Mesothelial cell of epicardium (in vitro differentiated cells): ENCODE measurements around the gene KLF5. TPM values are rescaled to one million over a fixed set of nuclear protein-coding genes. Genes with fewer than 3 reads are reported as not detected.
"Not testable (repeated sequence)": the region's sequence is repeated elsewhere in the genome, so short reads cannot be mapped to it uniquely, and the experiment has no call there.

Source experiments
- DNase-seq, 2 experiments: peaks; one replicate each; pipeline ENCODE4 v3.0.0; 2021; ENCODE audit warnings: low spot score in 2 of 2; ENCODE audit not compliant: unreplicated experiment in 2 of 2
- H3K27ac Mint-ChIP-seq: 2 replicates; pipeline ENCODE4 v1.8.0; 2021; ENCODE audit warnings: mixed read lengths
- H3K27me3 Mint-ChIP-seq: 2 replicates; pipeline ENCODE4 v1.8.0; 2021; ENCODE audit warnings: low read depth, mixed read lengths
- H3K36me3 Mint-ChIP-seq: 2 replicates; pipeline ENCODE4 v1.8.0; 2021; ENCODE audit warnings: mixed read lengths
- H3K4me1 Mint-ChIP-seq: 2 replicates; pipeline ENCODE4 v1.8.0; 2021; ENCODE audit warnings: mixed read lengths
- H3K4me3 Mint-ChIP-seq: 2 replicates; pipeline ENCODE4 v1.8.0; 2021; ENCODE audit warnings: mild to moderate bottlenecking, moderate library complexity, mixed read lengths
- H3K9me3 Mint-ChIP-seq: 2 replicates; pipeline ENCODE4 v1.8.0; 2021; ENCODE audit warnings: mixed read lengths
- CTCF ChIP-seq: fragments of 200-600 bp; sonication (generic); IDR thresholded peaks from one replicate; pipeline ENCODE4 v1.5.0; 2021; ENCODE audit warnings: antibody characterized with exemption; ENCODE audit not compliant: unreplicated experiment
- total RNA-seq: library from RNA; stranded (reverse); gene quantifications from 3 replicates; pipeline ENCODE4 v1.2.1, GENCODE V29; 2021

The KLF5 gene
- total RNA-seq, 1 donor from 2014 or later, result 62.4 TPM

DNA sequence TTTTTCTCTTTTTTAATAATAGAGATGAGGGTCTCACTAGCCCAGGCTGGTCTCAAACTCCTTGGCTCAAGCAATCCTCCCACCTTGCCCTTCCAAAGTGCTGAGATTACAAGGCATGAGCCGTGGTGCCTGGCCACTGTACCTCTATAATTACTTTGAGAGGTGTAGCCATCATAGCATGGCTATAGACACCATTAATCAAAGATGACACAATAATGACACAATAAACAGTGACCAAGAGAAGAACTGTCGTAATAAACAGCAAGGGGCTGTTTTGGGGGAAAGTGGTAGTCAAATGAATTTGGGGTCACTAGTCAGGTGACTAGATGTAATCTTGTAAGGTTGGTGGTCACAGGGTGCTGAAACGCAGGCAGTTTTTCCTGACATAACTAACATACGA is 30.4 kb downstream of the KLF5 start:
- H3K9me3 Mint-ChIP-seq, result peaks cover 16% of the 10 kb centered on the region
- DNase-seq, result no peak
- peaks cover 6% of the 10 kb centered on the region for H3K36me3 Mint-ChIP-seq
- H3K27me3 Mint-ChIP-seq, result no peaks in the 10 kb centered on the region
- no peak for TF ChIP-seq CTCF
- H3K27ac Mint-ChIP-seq, result no peak overlapping the region
- H3K4me3 Mint-ChIP-seq, result no peak overlapping the region
- peaks cover 2% of the 10 kb centered on the region for H3K4me1 Mint-ChIP-seq

- no peak for DNase-seq
- peaks cover 2% of the 10 kb centered on the region for H3K4me1 Mint-ChIP-seq
- peaks cover 6% of the 10 kb centered on the region for H3K36me3 Mint-ChIP-seq
- H3K9me3 Mint-ChIP-seq, result peaks cover 16% of the 10 kb centered on the region
- H3K27ac Mint-ChIP-seq, result no peak overlapping the region
- no peak overlapping the region for H3K4me3 Mint-ChIP-seq
- H3K27me3 Mint-ChIP-seq, result no peaks in the 10 kb centered on the region
- no peak for TF ChIP-seq CTCF
Measured at GRCh38 chr13:73090116-73090822, 31.5 kb downstream of the KLF5 start.

GRCh38 chr13:73090823-73091187 is 32.0 kb downstream of the KLF5 start:
- no peak for DNase-seq
- Mint-ChIP-seq H3K4me1 (peaks cover 2% of the 10 kb centered on the region), H3K36me3 (peaks cover 5% of the 10 kb centered on the region), H3K27ac (no peak overlapping the region), H3K9me3 (peaks cover 13% of the 10 kb centered on the region), H3K4me3 (no peak overlapping the region), H3K27me3 (no peaks in the 10 kb centered on the region)
- no peak for TF ChIP-seq CTCF

- Mint-ChIP-seq H3K4me3 (no peak overlapping the region), H3K27me3 (no peaks in the 10 kb centered on the region), H3K27ac (no peak overlapping the region), H3K36me3 (peaks cover 3% of the 10 kb centered on the region), H3K4me1 (peaks cover 11% of the 10 kb centered on the region), H3K9me3 (peaks cover 8% of the 10 kb centered on the region)
- no peak for DNase-seq
- no peak for TF ChIP-seq CTCF
Measured at GRCh38 chr13:73092829-73093228, 34.0 kb downstream of the KLF5 start.

- Mint-ChIP-seq H3K36me3 (peaks cover 2% of the 10 kb centered on the region), H3K4me1 (peaks cover 11% of the 10 kb centered on the region), H3K9me3 (peaks cover 6% of the 10 kb centered on the region), H3K27me3 (no peaks in the 10 kb centered on the region), H3K4me3 (no peak overlapping the region), H3K27ac (peak overlapping the region; percentile 43)
- TF ChIP-seq CTCF, result no peak
- no peak for DNase-seq
Measured at GRCh38 chr13:73096173-73096572, 37.4 kb downstream of the KLF5 start.

GRCh38 chr13:73096638-73097037 is 37.8 kb downstream of the KLF5 start:
- Mint-ChIP-seq H3K27ac (peak overlapping the region; percentile 43), H3K4me1 (peaks cover 15% of the 10 kb centered on the region), H3K27me3 (no peaks in the 10 kb centered on the region), H3K9me3 (peaks cover 6% of the 10 kb centered on the region), H3K4me3 (no peak overlapping the region), H3K36me3 (peaks cover under 1% of the 10 kb centered on the region)
- DNase-seq, result no peak
- no peak for TF ChIP-seq CTCF

- not testable (repeated sequence) for H3K27ac Mint-ChIP-seq, H3K36me3 Mint-ChIP-seq, H3K9me3 Mint-ChIP-seq, H3K4me3 Mint-ChIP-seq, DNase-seq, H3K27me3 Mint-ChIP-seq
- H3K4me1 Mint-ChIP-seq, result peaks cover 38% of the 10 kb centered on the region
Measured at GRCh38 chr13:73100781-73101180, 42.0 kb downstream of the KLF5 start.
